SK-N-SH treated with all-trans-retinoic acid at 6 μM for 48 hours (cell line): ENCODE measurements around the gene VASN.

Experiments used
- ATAC-seq: fragments of 200-7000 bp; cut with Tn5 transposase; 3 replicates; pipeline ENCODE4 v1.9.1; 2020; ENCODE audit warnings: mild to moderate bottlenecking, moderate library complexity
- ARNTL ChIP-seq: fragments of 450-650 bp; formaldehyde crosslinking; IDR thresholded peaks from 2 replicates; pipeline ENCODE4 v1.5.0; 2020; ENCODE audit warnings: low read depth, mild to moderate bottlenecking, moderate library complexity, borderline replicate concordance
- CSDC2 ChIP-seq: fragments of 250-450 bp; sonication (Bioruptor Pico); IDR thresholded peaks from 2 replicates; pipeline ENCODE4 v1.5.0; 2020; ENCODE audit warnings: mild to moderate bottlenecking, moderate library complexity
- ESRRG ChIP-seq: fragments of 250-450 bp; sonication (Bioruptor Pico); IDR thresholded peaks from 2 replicates; pipeline ENCODE4 v1.6.1; 2021; ENCODE audit warnings: mild to moderate bottlenecking
- GLIS3 ChIP-seq: fragments of 250-450 bp; sonication (Bioruptor Pico); IDR thresholded peaks from 2 replicates; pipeline ENCODE4 v1.5.0; 2020; ENCODE audit warnings: mild to moderate bottlenecking, moderate library complexity
- OSR1 ChIP-seq: fragments of 250-450 bp; sonication (Bioruptor Pico); IDR thresholded peaks from 2 replicates; pipeline ENCODE4 v1.8.0; 2022; ENCODE audit warnings: moderate library complexity, mild to moderate bottlenecking, inconsistent platforms
- RARB ChIP-seq: fragments of 250-450 bp; sonication (Bioruptor Pico); IDR thresholded peaks from 2 replicates; pipeline ENCODE4 v1.8.0; 2021; ENCODE audit warnings: mild to moderate bottlenecking, moderate library complexity
- SNAI2 ChIP-seq: fragments of 250-450 bp; sonication (Bioruptor Pico); IDR thresholded peaks from 2 replicates; pipeline ENCODE4 v1.5.0; 2020; ENCODE audit warnings: mild to moderate bottlenecking, moderate library complexity
- TOX ChIP-seq: fragments of 250-450 bp; sonication (Bioruptor Pico); IDR thresholded peaks from 2 replicates; pipeline ENCODE4 v1.8.0; 2021; ENCODE audit warnings: mild to moderate bottlenecking, moderate library complexity, borderline replicate concordance
- ZFP3 ChIP-seq: fragments of 250-450 bp; sonication (Bioruptor Pico); IDR thresholded peaks from 2 replicates; pipeline ENCODE4 v1.5.0; 2020; ENCODE audit warnings: mild to moderate bottlenecking, moderate library complexity
- ZFP30 ChIP-seq: fragments of 450-650 bp; formaldehyde crosslinking; IDR thresholded peaks from 2 replicates; pipeline ENCODE4 v1.5.0; 2022; ENCODE audit warnings: mild to moderate bottlenecking, moderate library complexity
- ZNF565 ChIP-seq: fragments of 450-650 bp; formaldehyde crosslinking; conservative IDR thresholded peaks from 2 replicates; pipeline ENCODE4 v1.5.0; 2020; ENCODE audit warnings: low read depth, mild to moderate bottlenecking, moderate library complexity
- ZNF70 ChIP-seq: fragments of 450-650 bp; formaldehyde crosslinking; IDR thresholded peaks from 2 replicates; pipeline ENCODE4 v1.5.0; 2020; ENCODE audit warnings: mild to moderate bottlenecking, moderate library complexity
- ZNF8 ChIP-seq: fragments of 450-650 bp; formaldehyde crosslinking; IDR thresholded peaks from 2 replicates; pipeline ENCODE4 v1.5.0; 2020; ENCODE audit warnings: mild to moderate bottlenecking, moderate library complexity
- TF ChIP-seq, protein P1 (sequence below): fragments of 250-450 bp; sonication (Bioruptor Pico); IDR thresholded peaks from 2 replicates; pipeline ENCODE4 v1.5.1; 2020; ENCODE audit warnings: low read depth, mild to moderate bottlenecking, moderate library complexity
- TF ChIP-seq, protein P2 (sequence below): fragments of 250-450 bp; sonication (Bioruptor Pico); IDR thresholded peaks from 2 replicates; pipeline ENCODE4 v1.8.0; 2021; ENCODE audit warnings: low read depth, mild to moderate bottlenecking, moderate library complexity, borderline replicate concordance
- TF ChIP-seq, protein P3 (sequence below): fragments of 250-450 bp; sonication (Bioruptor Pico); IDR thresholded peaks from 2 replicates; pipeline ENCODE4 v1.5.0; 2020; ENCODE audit warnings: mild to moderate bottlenecking, moderate library complexity
- TF ChIP-seq, protein P4 (sequence below): fragments of 250-450 bp; sonication (Bioruptor Pico); IDR thresholded peaks from 2 replicates; pipeline ENCODE4 v1.5.1; 2021; ENCODE audit warnings: mild to moderate bottlenecking, moderate library complexity

VASN gene

DNA sequence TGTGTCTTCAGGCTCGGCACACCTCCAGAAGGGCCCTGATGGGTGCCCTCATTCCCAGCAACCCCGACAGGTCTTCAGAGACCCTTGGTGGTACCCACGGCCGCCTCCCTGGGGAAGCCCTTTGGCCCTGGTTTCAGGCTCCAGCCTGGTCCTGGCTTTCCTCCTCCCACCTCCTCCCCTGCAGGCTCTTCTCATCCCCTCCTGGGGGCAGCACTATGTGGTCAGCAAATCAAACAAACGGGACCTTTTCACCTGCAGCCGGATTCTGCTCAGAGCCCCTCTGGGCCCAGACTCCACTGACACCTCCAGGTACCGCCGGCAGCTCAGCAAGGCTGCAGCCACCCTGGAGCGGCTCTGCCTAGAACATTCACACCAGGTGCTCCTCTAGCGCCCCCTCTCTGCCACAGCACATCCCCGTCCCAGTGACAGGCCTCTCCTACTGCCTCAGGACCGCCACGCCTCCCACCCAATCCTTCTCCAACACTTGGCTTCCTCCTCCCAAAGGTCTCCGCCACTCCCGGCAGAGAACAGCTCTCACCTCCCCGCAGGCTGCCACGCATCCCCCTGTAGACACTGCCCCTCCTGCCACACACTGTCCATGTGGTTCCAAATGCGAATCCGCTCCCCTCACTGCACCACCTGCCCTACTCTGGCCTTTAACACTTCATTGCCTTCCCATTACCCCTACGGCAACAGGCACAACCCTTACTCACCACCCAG lies 32.8 kb downstream of the VASN start:
- TF ChIP-seq RARB (CRISPR knock-in tag) (no peak), ZNF565 (CRISPR knock-in tag) (no peak), ZNF8 (CRISPR knock-in tag) (no peak), ZNF70 (CRISPR knock-in tag) (no peak), OSR1 (no peak), CSDC2 (CRISPR knock-in tag) (no peak), ZFP3 (CRISPR knock-in tag) (no peak), TOX (no peak), ARNTL (CRISPR knock-in tag) (no peak)
- TF ChIP-seq, protein P1, sequence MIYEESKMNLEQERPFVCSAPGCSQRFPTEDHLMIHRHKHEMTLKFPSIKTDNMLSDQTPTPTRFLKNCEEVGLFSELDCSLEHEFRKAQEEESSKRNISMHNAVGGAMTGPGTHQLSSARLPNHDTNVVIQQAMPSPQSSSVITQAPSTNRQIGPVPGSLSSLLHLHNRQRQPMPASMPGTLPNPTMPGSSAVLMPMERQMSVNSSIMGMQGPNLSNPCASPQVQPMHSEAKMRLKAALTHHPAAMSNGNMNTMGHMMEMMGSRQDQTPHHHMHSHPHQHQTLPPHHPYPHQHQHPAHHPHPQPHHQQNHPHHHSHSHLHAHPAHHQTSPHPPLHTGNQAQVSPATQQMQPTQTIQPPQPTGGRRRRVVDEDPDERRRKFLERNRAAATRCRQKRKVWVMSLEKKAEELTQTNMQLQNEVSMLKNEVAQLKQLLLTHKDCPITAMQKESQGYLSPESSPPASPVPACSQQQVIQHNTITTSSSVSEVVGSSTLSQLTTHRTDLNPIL (CRISPR knock-in tag), result no peak
- TF ChIP-seq, protein P2, sequence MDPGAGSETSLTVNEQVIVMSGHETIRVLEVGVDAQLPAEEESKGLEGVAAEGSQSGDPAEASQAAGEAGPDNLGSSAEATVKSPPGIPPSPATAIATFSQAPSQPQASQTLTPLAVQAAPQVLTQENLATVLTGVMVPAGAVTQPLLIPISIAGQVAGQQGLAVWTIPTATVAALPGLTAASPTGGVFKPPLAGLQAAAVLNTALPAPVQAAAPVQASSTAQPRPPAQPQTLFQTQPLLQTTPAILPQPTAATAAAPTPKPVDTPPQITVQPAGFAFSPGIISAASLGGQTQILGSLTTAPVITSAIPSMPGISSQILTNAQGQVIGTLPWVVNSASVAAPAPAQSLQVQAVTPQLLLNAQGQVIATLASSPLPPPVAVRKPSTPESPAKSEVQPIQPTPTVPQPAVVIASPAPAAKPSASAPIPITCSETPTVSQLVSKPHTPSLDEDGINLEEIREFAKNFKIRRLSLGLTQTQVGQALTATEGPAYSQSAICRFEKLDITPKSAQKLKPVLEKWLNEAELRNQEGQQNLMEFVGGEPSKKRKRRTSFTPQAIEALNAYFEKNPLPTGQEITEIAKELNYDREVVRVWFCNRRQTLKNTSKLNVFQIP (CRISPR knock-in tag), result no peak
- ATAC-seq, result peak; percentile 74

DNA sequence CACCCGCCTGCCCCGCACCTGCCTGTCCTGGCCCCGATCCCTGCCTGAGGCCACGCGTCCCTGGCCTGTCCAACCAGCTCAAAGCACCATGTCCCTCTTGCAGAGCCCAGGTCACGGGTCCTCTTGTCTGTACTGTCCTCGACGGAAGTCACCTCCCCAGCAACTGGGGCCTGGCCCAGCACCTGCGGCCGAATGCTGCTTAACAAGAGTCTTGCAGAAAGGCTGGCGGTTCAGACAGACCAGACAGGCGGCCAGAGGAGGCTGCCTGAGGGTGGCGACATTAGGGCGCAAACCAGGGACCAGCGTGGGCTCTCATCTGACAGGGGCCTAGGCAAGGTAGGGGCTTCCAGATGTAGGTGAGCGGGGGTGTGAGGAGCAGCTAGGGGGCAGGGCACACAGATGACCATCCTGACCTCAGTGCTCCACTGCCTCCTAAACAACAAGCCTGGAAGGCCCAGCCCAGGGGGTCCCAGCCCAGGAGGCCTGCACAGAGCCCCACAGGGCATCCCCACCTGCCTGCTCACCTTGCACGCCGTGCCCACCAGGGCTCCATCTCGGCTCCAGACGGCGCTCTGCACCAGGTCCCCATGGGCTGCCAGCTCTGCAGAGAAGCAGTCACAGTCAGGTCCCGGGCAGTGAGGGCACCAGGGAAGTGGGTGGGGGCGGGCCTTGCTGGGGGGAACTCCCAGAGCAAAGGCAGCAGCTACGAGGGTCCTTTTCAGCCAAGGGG lies 33.5 kb downstream of the VASN start:
- no peak for ATAC-seq
- TF ChIP-seq ZNF565 (CRISPR knock-in tag), result no peak
- TF ChIP-seq, protein P3, sequence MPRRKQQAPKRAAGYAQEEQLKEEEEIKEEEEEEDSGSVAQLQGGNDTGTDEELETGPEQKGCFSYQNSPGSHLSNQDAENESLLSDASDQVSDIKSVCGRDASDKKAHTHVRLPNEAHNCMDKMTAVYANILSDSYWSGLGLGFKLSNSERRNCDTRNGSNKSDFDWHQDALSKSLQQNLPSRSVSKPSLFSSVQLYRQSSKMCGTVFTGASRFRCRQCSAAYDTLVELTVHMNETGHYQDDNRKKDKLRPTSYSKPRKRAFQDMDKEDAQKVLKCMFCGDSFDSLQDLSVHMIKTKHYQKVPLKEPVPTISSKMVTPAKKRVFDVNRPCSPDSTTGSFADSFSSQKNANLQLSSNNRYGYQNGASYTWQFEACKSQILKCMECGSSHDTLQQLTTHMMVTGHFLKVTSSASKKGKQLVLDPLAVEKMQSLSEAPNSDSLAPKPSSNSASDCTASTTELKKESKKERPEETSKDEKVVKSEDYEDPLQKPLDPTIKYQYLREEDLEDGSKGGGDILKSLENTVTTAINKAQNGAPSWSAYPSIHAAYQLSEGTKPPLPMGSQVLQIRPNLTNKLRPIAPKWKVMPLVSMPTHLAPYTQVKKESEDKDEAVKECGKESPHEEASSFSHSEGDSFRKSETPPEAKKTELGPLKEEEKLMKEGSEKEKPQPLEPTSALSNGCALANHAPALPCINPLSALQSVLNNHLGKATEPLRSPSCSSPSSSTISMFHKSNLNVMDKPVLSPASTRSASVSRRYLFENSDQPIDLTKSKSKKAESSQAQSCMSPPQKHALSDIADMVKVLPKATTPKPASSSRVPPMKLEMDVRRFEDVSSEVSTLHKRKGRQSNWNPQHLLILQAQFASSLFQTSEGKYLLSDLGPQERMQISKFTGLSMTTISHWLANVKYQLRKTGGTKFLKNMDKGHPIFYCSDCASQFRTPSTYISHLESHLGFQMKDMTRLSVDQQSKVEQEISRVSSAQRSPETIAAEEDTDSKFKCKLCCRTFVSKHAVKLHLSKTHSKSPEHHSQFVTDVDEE, result no peak
- no peak for TF ChIP-seq OSR1
- TF ChIP-seq RARB (CRISPR knock-in tag), result no peak
- no peak for TF ChIP-seq GLIS3
- TF ChIP-seq, protein P1 (CRISPR knock-in tag), result no peak
- no peak for TF ChIP-seq ZFP30 (CRISPR knock-in tag)
- no peak for TF ChIP-seq SNAI2 (CRISPR knock-in tag)

DNA sequence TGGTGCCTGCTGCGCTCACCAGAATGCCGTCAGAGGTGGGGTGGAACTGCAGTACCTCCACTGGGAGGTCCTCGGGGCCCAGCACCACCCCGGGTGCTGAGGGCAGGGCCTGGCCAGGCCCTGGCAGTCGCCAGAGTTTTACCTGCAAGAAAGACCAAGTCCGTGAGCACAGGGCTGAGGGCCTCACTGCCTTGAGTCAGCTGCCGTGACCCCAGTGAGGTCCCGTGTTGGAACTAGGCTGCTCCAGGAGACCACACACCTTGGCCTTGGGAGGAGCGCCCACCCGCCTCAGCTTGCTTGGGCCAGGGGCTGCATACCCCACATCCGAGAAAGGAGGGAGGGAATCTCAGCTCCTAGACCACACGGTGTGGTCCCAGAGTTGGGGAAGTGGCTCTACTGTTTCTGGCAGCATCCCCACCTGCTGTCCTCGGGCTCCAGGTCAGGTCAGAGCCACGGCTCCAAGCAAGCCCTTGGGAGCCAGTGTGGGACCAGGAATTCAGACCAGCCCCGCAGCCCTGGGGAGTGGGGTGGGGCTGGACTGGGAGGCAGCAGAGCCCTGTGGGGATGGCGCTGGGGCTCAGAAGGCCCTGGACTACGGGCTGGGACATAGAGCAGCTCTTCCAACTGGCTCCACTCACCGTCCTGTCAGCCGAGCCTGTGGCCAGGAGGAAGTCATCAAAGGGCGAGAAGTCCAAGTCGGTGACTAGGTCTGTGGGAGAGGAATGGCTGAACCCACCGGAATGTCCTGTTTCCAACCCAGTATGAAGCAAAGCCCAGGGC lies 36.1 kb downstream of the VASN start:
- no peak for ATAC-seq
- TF ChIP-seq, protein P4, sequence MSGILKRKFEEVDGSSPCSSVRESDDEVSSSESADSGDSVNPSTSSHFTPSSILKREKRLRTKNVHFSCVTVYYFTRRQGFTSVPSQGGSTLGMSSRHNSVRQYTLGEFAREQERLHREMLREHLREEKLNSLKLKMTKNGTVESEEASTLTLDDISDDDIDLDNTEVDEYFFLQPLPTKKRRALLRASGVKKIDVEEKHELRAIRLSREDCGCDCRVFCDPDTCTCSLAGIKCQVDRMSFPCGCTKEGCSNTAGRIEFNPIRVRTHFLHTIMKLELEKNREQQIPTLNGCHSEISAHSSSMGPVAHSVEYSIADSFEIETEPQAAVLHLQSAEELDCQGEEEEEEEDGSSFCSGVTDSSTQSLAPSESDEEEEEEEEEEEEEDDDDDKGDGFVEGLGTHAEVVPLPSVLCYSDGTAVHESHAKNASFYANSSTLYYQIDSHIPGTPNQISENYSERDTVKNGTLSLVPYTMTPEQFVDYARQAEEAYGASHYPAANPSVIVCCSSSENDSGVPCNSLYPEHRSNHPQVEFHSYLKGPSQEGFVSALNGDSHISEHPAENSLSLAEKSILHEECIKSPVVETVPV (CRISPR knock-in tag), result no peak
- TF ChIP-seq SNAI2 (CRISPR knock-in tag) (no peak), OSR1 (no peak)
- TF ChIP-seq, all 23 proteins: peak for 0

DNA sequence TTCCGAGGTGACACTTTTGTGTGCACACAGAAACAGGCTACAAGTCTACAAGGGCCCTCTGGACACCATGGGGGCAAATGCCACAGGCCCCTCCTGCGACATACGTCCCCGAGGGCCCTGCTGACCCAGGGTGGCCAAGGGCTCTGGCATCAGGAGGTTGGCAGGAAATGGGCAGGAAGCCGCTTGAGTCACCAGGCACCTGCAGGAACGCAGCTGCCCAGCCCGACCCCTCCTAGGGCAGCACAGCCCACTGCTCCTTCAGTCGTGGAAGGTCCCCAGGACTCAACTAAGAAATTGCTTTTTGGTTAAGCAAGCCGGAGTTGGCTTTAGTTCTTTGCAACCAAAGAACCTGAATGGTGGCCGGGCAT lies 36.7 kb downstream of the VASN start:
- ATAC-seq, result no peak
- TF ChIP-seq, protein P4 (CRISPR knock-in tag), result no peak
- TF ChIP-seq OSR1 (no peak), ARNTL (CRISPR knock-in tag) (no peak), GLIS3 (no peak), ESRRG (CRISPR knock-in tag) (no peak), ZNF565 (CRISPR knock-in tag) (no peak), ZFP30 (CRISPR knock-in tag) (no peak), SNAI2 (CRISPR knock-in tag) (no peak)
- TF ChIP-seq, protein P1 (CRISPR knock-in tag), result no peak
- TF ChIP-seq, protein P3, result no peak
